Right lobe of liver (tissue), 4 donors: Measurements from ENCODE around the gene NME1.

Experiments used
- POLR2A ChIP-seq: fragments of 450-650 bp; IDR thresholded peaks from one replicate; pipeline ENCODE4 v1.6.1; 2017; ENCODE audit warnings: antibody characterized with exemption, mild to moderate bottlenecking
- TF ChIP-seq, protein P1 (sequence below), 4 donors: fragments of 200-600 bp in 3 of 4; fragments of 450-650 bp in 1 of 4; IDR thresholded peaks; one replicate each; pipeline versions ENCODE4 v1.5.1 to v1.8.0; 2016 to 2022; ENCODE audit warnings: antibody characterized with exemption in 4 of 4, mild to moderate bottlenecking in 2 of 4
- donor health status: DM: no; HTN: no; CAD: no.
- donor health status: DM: no; HTN: no; CAD: no.
- donor health status: DM: no; HTN: yes; CAD: no.

DNA sequence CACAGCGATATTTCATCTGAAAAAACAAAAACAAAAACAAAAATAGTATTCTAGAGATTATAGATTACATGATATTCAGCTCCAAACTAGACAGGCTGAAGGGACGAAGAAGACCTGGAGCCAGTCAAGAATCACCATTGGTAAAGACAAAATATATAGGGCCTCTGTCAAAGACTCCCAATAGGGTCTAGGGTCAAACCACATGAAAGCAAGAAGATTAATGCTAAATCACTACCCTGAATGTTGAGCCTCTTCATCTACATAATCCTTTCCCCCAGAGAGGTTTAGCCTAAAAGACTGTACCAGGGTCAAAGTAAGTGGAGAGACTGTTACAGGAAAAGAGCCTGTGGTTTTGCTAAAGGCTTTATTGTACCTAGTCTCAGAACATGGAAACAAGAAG, 10.8 kb upstream of the NME1 start:
- TF ChIP-seq, protein P1, sequence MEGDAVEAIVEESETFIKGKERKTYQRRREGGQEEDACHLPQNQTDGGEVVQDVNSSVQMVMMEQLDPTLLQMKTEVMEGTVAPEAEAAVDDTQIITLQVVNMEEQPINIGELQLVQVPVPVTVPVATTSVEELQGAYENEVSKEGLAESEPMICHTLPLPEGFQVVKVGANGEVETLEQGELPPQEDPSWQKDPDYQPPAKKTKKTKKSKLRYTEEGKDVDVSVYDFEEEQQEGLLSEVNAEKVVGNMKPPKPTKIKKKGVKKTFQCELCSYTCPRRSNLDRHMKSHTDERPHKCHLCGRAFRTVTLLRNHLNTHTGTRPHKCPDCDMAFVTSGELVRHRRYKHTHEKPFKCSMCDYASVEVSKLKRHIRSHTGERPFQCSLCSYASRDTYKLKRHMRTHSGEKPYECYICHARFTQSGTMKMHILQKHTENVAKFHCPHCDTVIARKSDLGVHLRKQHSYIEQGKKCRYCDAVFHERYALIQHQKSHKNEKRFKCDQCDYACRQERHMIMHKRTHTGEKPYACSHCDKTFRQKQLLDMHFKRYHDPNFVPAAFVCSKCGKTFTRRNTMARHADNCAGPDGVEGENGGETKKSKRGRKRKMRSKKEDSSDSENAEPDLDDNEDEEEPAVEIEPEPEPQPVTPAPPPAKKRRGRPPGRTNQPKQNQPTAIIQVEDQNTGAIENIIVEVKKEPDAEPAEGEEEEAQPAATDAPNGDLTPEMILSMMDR (IDR thresholded peaks at IDR 0.05), result no peak
- TF ChIP-seq POLR2A, result no peak
